Choroid plexus epithelial cell (primary cell): ENCODE measurements around the gene IL22RA2.
A peak's percentile ranks its signal among the peaks of the same experiment; 100 is the strongest.
"Not testable (repeated sequence)": the region's sequence is repeated elsewhere in the genome, so short reads cannot be mapped to it uniquely, and the experiment has no call there.

Experiments used
- DNase-seq: peaks from one replicate; pipeline ENCODE4 v3.0.0-alpha.2; 2010; ENCODE audit warnings: low read depth
- H3K4me3 ChIP-seq: 2 replicates; pipeline ENCODE4 v1.5.1; 2011; ENCODE audit warnings: low read depth, mild to moderate bottlenecking, control low read depth, low read length, moderate library complexity
- TF ChIP-seq, protein P1 (sequence below): conservative IDR thresholded peaks from 2 replicates; pipeline ENCODE4 v1.5.1; 2011; ENCODE audit warnings: low read depth, mild to moderate bottlenecking, control low read depth, inconsistent platforms, low read length, moderate library complexity

Gene IL22RA2

DNA sequence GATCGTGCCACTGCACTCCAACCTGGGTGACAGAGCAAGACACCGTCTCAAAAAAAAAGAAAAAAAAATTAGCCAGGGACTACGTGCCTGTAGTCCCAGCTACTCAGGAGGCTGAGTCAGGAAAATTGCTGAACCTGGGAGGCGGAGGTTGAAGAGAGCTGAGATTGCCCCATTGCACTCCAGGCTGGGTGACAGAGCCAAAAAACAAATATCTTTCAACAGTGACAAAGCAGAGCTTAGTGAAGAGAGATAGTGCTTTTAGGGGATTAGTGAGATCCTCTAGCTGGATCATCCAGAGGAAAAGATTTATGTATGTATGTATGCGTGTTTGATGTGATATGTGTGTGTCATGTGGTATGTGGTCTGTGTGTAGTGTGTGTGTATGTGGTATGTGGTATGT is 56.6 kb downstream of the IL22RA2 start:
- DNase-seq, result no peak
- H3K4me3 ChIP-seq, result no peak overlapping the region
- TF ChIP-seq, protein P1, sequence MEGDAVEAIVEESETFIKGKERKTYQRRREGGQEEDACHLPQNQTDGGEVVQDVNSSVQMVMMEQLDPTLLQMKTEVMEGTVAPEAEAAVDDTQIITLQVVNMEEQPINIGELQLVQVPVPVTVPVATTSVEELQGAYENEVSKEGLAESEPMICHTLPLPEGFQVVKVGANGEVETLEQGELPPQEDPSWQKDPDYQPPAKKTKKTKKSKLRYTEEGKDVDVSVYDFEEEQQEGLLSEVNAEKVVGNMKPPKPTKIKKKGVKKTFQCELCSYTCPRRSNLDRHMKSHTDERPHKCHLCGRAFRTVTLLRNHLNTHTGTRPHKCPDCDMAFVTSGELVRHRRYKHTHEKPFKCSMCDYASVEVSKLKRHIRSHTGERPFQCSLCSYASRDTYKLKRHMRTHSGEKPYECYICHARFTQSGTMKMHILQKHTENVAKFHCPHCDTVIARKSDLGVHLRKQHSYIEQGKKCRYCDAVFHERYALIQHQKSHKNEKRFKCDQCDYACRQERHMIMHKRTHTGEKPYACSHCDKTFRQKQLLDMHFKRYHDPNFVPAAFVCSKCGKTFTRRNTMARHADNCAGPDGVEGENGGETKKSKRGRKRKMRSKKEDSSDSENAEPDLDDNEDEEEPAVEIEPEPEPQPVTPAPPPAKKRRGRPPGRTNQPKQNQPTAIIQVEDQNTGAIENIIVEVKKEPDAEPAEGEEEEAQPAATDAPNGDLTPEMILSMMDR, result no peak

DNA sequence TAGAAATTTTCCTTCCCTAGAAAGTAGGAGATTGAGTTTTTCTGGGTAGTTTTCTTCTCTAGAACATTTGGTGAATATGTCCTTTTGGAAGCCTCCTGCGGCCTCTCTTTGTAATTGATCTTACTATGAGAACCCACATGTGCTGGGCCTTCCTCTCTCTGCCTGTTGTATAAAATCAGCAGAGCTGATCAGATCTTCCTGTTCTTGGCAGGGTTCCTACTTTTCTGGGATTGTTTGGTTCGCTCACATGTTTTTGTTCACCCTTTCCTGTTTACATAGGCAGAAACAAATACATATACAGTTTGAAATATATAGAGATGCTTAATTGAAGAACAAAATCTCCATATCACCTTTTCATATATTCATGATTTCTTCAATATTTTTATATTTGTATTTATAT is 57.8 kb downstream of the IL22RA2 start:
- peak; percentile 45 for DNase-seq
- no peak overlapping the region for H3K4me3 ChIP-seq
- TF ChIP-seq, protein P1, result no peak

DNA sequence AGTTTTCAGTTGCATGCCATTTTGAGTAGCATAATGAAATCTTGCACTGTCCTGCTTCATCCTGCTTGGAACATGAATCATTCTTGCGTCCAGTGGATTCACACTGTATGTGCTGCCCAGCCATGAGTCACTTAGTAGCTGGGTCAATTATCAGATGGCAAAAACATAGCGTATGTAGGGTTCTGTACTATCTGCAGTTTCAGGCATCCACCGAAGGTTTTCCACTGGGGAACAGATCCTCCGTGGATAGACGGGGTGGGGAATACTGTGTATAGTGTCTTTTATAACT is 61.4 kb downstream of the IL22RA2 start:
- H3K4me3 ChIP-seq, result no peak overlapping the region
- TF ChIP-seq, protein P1, result no peak
- peak; percentile 87 for DNase-seq

DNA sequence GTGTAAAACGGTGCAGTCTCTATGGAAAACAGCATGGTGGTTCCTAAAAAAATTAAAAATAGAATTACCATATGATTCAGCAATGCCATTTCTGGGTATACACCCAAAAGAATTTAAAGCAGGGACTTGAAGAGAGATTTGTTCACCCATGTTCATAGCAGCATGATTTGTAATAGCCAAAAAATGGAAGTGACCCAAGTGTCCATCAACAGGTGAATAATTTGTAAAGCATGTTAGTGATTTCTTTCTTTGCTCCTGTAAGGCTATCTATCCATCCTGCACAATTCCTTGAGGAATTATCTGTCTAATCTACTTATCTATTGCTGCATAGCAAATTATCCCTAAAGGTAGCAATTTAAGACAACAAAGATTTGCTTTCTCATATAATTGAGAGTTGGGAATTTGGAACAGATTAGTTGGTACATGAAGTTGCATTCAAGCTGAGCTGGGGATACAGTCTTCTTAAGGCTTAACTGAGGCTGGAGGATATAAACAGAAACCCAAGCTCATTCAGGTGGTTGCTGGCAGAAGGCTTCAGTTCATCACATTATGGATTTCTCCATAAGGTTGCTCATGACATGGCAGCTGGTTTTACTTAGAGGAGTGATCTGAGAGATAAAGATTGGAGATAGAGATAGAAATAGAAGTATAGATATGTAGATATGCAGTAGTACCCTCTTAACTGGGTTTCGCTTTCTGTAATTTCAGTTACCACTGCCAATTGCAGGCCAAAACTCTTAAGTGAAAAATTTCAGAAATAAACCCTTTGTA is 62.0 kb downstream of the IL22RA2 start:
- H3K4me3 ChIP-seq, result no peak overlapping the region
- TF ChIP-seq, protein P1, result no peak
- DNase-seq, result peak; percentile 3

DNA sequence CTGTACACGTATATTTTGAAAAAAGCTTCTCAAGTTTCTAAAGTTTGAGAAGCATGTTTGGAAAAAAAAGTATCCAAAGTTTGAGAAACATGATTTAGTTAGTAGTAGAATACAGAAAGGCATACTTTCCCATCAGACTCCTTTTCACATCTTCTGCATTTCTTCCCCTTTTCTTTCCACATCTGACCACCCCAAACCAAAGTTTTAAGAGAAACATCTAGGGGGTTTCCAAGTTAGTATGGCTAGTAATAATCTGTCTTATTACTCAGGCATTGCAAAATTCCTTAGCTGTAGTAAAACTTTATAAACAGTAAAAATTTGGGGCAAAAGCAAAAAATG is 65.7 kb downstream of the IL22RA2 start:
- TF ChIP-seq, protein P1, result no peak
- H3K4me3 ChIP-seq, result no peak overlapping the region
- no peak for DNase-seq

DNA sequence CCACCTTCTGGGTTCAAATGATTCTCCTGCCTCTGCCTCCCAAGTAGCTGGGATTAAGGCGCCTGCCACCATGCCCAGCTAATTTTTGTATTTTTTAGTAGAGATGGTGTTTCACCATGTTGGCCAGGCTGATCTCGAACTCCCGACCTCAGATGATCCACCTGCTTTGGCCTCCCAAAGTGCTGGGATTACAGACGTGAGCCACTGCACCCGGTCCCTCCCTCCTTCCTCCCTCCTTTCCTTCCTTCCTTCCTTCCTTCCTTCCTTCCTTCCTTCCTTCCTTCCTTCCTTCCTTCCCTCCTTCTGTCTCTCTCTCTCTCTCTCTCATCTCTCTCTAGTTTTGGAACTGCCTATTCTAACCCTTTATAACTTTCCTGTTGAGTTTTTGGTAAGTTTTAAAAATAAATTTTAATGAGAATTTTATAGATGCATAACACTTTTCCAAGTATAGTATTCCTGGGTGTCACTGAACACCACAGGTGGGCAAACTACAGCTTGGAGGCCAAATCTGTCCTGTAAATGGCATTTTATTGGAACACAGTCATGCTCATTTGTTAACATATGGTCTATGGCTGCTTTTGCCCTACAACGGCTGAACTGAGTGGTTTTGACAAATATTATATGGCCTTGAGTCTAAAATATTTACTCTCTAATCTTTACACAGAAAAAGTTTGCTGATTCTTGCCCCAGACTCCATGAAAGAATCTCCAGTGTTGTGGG is 66.2 kb downstream of the IL22RA2 start:
- not testable (repeated sequence) for H3K4me3 ChIP-seq, DNase-seq

DNA sequence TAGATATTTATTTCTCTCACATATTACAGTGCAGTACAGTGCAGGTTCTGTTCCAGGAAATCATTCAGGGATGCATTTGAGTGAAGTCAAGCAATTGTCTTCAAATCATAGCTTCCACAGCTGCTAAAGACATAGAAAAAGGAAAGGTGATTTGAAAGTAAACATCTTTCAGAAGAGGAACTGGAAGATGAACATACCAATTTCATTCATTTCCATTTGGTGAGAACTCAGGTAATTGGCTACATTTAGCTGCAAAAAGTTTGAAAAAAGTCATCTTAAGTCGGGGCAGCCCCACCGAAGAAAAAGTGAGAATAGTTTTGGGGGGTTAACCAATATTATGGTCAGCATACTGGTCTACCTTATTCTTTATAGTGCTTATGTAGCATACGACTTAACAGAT is 67.3 kb downstream of the IL22RA2 start:
- no peak overlapping the region for H3K4me3 ChIP-seq
- DNase-seq, result no peak
- TF ChIP-seq, protein P1, result no peak
